AG08396 (cell line): ENCODE measurements around the gene PPP1R8.
A peak's percentile ranks its signal among the peaks of the same experiment; 100 is the strongest.

Experiments
- DNase-seq: peaks from one replicate; pipeline ENCODE4 v3.0.0; 2012; ENCODE audit warnings: low spot score, mixed read lengths

PPP1R8 gene

GRCh38 chr1:27872059-27872801, 41.6 kb downstream of the PPP1R8 start, which contains the start of gene THEMIS2:
Gene THEMIS2, plus strand, starts transcription at chr1:27872544. Its CDS starts 28 bp downstream, at chr1:27872572.
- DNase-seq = peak; percentile 88

DNA sequence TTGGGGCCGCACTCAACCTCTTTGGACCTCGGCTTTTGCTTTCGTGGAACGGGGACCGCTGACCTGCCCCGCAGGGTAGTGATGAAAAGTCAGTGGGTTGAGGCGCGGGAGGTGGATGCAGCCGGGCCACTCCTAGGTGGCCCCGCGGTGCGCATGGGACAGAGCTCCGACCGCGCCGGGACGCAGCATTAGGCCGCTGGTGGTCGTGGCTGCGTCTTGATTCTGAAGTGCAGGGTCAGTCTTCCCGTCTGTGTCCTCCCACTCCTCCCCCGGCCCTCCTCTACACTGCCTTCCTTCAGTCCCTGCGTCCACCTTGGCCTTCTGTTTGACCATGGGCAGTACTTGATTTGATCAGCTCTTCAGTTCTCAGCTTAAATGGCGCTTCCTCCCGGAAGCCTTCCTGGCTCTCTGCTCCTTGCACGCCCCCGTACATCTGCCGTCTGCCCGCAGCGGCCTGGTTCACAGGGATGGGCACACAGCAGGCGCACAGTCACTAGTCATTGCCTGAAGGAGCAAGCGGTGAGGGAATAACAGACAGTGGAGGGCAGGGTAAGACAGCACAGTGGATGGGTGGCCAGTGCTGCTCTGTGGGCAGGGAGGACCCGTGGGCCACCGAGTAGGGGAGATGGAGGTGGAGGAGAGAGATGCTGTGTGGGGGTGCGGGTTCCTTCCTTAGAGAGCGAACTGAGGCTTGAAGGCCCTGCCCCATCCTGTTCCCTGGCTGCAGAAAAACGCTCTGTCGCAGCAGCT, 42.4 kb downstream of the PPP1R8 start:
- DNase-seq = no peak

GRCh38 chr1:27873671-27874384, 43.2 kb downstream of the PPP1R8 start:
- no peak for DNase-seq

DNA sequence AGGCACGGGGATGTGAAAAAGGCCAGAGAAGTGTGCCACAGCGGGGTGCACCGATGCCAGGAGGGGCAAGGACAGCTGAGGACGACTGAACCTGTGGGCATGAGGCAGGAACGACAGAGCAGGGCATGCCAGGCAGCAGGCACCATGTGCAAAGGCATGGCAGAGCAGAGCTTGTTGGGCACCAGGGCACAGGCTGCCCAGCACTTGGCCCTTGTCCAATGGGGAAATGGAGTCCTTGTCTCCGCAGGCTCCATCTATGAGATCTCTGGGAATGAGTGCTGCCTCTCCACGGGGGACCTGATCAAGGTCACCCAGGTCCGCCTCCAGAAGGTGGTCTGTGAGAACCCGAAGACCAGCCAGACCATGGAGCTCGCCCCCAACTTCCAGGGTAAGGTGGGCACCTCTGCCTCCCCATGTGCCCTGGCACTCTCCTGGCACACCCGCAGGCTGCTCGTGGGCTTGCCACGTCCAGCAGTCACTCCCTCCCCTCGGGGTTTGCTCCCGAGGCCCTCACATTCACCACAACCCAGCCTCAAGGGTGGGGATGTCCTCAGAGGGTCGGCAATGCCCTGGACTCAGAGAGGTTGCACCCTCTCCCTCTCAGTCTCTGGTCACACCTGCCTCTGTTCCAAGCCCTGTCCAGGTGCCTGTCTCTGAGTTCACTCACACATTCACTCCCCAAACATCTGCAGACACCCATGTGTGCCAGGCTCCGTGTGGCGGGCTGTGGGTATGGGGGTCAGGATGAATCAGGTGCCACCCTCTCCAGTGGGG, 45.9 kb downstream of the PPP1R8 start:
- DNase-seq = no peak

- no peak for DNase-seq
Measured at GRCh38 chr1:27877115-27877416, 46.5 kb downstream of the PPP1R8 start.

GRCh38 chr1:27878039-27878438, 47.5 kb downstream of the PPP1R8 start:
- DNase-seq = no peak

DNA sequence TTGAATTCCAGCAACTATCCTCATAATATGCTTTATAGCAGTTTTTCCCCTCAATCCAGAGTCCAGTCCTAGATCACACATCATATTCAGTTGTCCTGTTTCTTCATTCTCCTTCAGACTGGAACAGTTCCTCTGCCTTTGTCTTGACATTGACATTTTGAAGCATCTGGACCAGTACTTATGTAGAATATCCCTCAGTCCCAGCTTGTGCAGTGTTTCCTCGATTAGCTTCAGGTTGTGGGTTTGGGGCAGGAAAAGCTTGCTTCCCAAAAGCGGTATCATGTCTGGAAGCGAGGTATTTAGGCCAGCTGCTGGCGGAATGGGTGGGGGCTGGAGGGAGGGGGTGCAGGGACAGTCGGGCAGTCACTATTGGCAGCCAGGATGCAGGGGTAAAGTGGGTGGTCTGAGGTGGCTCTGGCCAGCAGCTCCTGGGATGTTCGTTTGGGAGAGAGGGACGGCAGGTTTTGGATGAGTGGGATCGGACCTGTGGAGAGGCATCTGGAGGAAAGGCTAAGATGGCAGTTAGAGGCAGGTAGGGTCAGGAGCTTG, 48.3 kb downstream of the PPP1R8 start:
- no peak for DNase-seq

GRCh38 chr1:27879374-27880082, 48.9 kb downstream of the PPP1R8 start:
- DNase-seq = no peak

- DNase-seq = no peak
Measured at GRCh38 chr1:27882543-27882903, 51.9 kb downstream of the PPP1R8 start.

DNA sequence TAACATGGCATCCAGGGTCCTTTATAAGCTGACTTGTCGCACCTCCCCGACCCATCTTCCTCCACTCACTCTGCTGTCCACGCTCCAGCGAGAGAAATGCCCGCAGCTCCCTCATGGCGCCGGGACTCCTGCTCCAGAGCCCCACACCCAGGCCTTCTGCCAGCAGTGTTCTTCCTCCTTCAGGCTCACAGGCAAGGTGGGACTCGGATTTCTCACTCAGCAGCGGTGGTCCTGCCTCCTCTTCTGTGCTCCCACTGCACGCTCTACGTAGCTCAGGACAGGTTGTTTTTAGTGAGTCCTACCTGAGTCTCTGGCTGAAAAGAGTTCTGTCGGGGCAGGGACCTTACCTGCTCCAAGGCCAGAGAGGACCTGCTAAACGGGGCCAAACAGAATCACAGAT, 53.0 kb downstream of the PPP1R8 start:
- no peak for DNase-seq

- no peak for DNase-seq
Measured at GRCh38 chr1:27884006-27884954, 53.7 kb downstream of the PPP1R8 start.

GRCh38 chr1:27885114-27885528, 54.5 kb downstream of the PPP1R8 start:
- no peak for DNase-seq

- DNase-seq = no peak
Measured at GRCh38 chr1:27885621-27886352, 55.2 kb downstream of the PPP1R8 start.

DNA sequence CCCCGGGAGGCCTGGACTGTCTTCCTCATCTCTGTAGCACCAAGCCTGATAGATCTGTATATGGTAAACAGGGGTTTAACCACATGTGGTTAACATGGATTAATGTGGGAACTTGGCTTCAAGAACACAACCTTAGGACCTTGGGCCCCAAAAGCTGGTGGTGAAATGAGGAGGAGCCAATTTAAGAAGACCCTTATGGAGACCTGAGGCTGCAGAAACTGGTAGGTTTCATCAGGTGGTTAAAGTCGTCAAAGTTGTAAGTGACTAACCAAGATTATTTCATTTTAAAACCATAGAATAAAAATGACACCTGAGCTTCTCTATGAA, 55.7 kb downstream of the PPP1R8 start:
- no peak for DNase-seq

GRCh38 chr1:27886744-27887143, 56.2 kb downstream of the PPP1R8 start:
- no peak for DNase-seq

DNA sequence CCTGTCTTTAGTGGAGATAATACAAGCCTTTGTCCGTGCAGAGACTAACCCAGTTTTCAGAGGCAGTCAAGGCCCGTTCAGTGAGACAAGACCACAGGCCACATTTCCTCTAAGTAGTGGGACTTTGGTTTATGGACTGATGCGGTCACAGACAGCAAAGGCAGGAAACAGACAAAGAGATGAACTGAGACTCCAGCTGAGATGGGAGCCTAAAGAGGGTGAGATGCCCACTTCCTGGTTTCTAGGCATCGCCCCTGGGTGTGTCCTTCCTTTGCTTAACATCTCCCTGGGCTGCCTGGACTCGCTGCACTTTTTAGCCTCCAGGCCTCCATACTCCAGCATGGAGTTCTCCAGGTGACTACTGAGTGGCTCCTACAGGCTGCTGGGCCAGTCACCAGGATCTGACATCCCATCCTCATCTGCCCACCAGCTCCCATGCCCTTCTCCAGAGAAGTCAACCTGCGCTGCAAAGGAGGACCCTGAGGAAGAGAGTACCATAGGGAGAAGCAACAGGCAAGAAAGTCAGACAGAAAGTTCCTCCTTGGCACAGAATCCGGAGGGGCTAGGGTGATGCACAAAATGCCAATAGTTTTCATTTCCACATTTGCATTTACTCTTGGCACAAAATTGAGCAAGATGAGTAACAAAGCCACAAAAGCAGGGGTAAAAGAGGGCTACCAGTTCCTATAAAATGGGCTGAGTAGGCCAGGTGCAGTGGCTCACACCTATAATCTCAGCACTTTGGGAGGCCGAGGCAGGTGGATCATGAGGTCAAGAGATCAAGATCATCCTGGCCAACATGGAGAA, 56.8 kb downstream of the PPP1R8 start:
- DNase-seq = no peak

- DNase-seq = no peak
Measured at GRCh38 chr1:27889506-27889905, 58.9 kb downstream of the PPP1R8 start.

- no peak for DNase-seq
Measured at GRCh38 chr1:27891196-27891889, 60.8 kb downstream of the PPP1R8 start.
